ENCODE results near the gene CTNND2. TPM values are rescaled to one million over a fixed set of nuclear protein-coding genes. Genes with fewer than 3 reads are reported as not detected.

Gene CTNND2, protein sequence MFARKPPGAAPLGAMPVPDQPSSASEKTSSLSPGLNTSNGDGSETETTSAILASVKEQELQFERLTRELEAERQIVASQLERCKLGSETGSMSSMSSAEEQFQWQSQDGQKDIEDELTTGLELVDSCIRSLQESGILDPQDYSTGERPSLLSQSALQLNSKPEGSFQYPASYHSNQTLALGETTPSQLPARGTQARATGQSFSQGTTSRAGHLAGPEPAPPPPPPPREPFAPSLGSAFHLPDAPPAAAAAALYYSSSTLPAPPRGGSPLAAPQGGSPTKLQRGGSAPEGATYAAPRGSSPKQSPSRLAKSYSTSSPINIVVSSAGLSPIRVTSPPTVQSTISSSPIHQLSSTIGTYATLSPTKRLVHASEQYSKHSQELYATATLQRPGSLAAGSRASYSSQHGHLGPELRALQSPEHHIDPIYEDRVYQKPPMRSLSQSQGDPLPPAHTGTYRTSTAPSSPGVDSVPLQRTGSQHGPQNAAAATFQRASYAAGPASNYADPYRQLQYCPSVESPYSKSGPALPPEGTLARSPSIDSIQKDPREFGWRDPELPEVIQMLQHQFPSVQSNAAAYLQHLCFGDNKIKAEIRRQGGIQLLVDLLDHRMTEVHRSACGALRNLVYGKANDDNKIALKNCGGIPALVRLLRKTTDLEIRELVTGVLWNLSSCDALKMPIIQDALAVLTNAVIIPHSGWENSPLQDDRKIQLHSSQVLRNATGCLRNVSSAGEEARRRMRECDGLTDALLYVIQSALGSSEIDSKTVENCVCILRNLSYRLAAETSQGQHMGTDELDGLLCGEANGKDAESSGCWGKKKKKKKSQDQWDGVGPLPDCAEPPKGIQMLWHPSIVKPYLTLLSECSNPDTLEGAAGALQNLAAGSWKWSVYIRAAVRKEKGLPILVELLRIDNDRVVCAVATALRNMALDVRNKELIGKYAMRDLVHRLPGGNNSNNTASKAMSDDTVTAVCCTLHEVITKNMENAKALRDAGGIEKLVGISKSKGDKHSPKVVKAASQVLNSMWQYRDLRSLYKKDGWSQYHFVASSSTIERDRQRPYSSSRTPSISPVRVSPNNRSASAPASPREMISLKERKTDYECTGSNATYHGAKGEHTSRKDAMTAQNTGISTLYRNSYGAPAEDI (N-terminal part only)
- under 1 TPM; 0.82 to 0.95 TPM for total RNA-seq
- long read RNA-seq = 0 reads

- ATAC-seq (peak; percentile 38), DNase-seq (no peak)
- intact Hi-C loops (cut with DNase I, micrococcal nuclease) = no loop called here
Measured at GRCh38 chr5:11904265-11904906, at the start of gene CTNND2. Gene CTNND2, minus strand, starts transcription at chr5:11904446. Its CDS starts 593 bp downstream, at chr5:11903853.

- intact Hi-C loops (cut with DNase I, micrococcal nuclease) = no loop called here
- ATAC-seq (no peak), DNase-seq (no peak)
Measured at GRCh38 chr5:11946317-11946716, 42.1 kb upstream of the CTNND2 start.

DNA sequence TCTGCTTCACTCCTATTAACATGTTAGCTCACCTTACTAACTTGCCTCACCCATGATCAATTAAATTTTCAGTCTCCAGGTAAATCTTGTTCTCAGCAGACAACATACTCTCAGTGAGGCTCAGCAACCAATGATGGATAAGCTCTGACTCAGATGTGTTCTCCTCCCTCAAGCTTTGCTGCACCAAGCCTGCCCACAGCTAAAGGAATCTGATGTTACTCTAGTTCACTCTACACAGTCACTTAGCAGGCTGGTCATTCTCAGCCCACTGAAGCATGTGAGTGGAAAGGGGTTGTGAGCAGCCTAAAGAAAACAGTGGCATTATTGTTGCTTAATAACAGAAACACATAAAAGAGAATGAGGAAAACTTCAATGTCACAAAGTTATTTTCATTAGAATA lies 37.3 kb upstream of the CTNND2 start:
- DNase-seq (no peak), ATAC-seq (no peak)
- intact Hi-C loops (cut with DNase I, micrococcal nuclease) = no loop called here

DNA sequence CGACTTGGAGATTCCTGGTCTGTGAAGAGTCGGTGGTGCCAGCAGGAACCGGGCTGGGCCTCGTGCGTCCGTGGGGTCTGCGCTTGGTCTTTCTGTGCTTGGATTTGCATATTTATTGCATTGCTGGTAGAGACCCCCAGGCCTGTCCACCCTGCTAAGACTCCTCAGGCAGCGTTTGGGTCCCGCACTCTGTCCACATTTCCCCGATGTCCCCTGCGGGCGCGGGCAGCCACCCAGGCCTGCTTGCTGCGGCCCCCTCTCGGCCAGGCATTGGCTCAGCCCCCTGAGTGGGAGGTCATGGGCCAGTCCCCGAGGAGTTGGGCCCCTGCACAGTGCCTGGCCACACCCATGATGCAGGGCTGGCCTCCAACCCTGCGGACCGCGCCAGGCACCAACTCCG lies 27.4 kb upstream of the CTNND2 start:
- DNase-seq = no peak
- intact Hi-C loops (cut with DNase I, micrococcal nuclease) = no loop called here
- ATAC-seq = no peak

- DNase-seq = no peak
- ATAC-seq = no peak
- intact Hi-C loops (cut with DNase I, micrococcal nuclease) = no loop called here
Measured at GRCh38 chr5:11928909-11929308, 24.7 kb upstream of the CTNND2 start.

DNA sequence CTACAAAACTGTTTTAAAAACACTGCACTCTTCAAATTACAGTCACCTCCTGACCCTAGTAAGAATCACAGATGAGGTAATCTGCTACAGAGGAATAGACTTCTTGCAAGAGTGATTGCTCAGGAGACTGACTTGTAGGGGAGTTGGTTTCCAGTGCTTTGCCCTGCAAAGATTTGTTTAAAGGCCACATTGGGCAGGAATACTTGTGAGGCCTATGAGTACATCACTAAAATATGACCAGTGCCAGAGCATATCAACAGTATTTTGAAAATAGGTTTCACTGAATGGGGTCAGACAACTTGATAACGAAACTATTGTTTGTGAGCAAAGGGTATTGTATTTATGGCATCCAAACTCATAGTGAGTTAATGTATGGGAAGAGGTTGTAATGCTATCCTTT lies 21.5 kb upstream of the CTNND2 start:
- intact Hi-C loops (cut with DNase I, micrococcal nuclease) = no loop called here
- ATAC-seq (no peak), DNase-seq (no peak)

- DNase-seq = no peak
- intact Hi-C loops (cut with DNase I, micrococcal nuclease) = no loop called here
- ATAC-seq = no peak
Measured at GRCh38 chr5:11922394-11922793, 18.1 kb upstream of the CTNND2 start.

GRCh38 chr5:11918463-11919045 lies 14.3 kb upstream of the CTNND2 start:
- DNase-seq (no peak), ATAC-seq (no peak)
- intact Hi-C loops (cut with DNase I, micrococcal nuclease) = no loop called here

GRCh38 chr5:11909471-11909870 lies 5.2 kb upstream of the CTNND2 start:
- DNase-seq = no peak
- intact Hi-C loops (cut with DNase I, micrococcal nuclease) = no loop called here
- ATAC-seq = no peak

DNA sequence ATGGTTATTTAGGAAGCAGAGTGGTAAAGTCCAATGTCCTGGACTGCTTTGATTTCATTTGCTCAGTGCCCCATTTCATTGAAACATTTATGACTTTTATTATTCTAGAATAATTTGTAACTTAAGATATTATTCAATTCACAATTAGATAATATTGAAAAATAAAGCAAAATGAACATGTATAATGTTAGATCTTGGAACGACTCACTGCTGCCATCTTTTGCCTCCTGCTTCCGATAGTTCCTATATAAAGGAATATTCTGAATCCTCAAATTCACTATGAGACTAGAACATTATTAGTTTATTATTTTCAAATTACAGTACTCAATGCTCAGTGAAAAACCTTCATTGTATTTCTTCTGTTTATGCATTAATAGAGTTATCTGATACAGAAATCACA lies 2.3 kb upstream of the CTNND2 start:
- no peak for ATAC-seq

GRCh38 chr5:11905206-11905605 lies 960 bp upstream of the CTNND2 start:
- ATAC-seq (no peak), DNase-seq (no peak)
- intact Hi-C loops (cut with DNase I, micrococcal nuclease) = no loop called here

More for the DNA sequence above, 2.3 kb upstream of the CTNND2 start:
- DNase-seq = no peak
- intact Hi-C loops (cut with DNase I, micrococcal nuclease) = no loop called here

DNA sequence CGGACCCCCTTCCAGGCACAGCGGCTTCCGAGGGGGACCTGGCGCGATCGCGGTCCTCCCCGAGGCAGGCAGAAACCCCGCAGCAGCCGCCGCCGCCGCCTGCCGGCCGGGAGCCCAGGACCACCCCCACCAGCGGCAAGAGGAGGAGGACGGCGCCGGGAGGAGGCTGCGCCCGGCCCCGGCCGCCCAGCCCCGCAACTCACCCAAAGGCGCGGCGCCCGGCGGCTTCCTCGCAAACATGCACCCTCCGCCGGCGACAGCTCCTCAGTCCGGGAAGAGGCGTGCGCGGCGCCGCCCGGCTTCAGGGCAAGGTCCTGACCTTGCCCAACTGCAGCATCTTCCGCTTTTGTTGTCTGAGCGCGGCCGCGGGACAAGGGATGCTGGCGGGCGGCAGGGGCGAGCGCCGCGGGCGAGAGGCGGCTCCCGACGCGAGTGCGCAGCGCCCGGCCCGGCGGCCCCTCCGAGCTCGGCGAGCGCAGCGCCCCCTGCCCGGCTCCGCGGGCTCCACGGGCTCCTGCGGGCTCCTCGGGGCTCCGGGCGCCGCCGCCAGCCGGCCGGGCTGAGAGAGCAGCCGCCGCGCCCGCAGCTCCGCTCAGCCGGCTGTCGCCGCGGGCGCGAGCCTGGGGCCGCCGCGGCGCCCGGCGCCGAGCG lies 507 bp downstream of the CTNND2 start:
- peak; percentile 38 for ATAC-seq
- no peak for DNase-seq
- intact Hi-C loops (cut with DNase I, micrococcal nuclease) = no loop called here

- intact Hi-C loops (cut with DNase I, micrococcal nuclease) = no loop called here
- ATAC-seq (no peak), DNase-seq (no peak)
Measured at GRCh38 chr5:11903121-11903613, 1.1 kb downstream of the CTNND2 start.

DNA sequence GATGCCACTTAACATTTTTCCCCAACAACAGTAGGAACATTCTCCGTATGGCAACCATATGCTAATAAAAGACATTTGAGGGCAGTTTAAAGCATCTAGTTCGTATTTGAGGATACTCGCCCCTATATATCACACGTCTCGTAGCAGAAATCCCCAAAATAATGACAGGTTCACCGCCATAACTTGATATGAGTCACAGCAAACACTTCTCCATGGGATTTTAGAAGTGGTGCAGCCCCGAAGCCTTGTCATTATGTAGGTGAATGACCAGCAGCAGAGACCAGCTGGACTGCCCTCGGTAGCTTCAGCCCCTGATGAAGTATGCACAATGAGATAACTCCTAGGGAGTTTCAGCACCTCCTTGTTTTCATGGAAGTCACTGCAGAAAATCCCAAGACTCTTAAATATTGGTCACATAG lies 2.0 kb downstream of the CTNND2 start:
- ATAC-seq (no peak), DNase-seq (no peak)
- intact Hi-C loops (cut with DNase I, micrococcal nuclease) = no loop called here

DNA sequence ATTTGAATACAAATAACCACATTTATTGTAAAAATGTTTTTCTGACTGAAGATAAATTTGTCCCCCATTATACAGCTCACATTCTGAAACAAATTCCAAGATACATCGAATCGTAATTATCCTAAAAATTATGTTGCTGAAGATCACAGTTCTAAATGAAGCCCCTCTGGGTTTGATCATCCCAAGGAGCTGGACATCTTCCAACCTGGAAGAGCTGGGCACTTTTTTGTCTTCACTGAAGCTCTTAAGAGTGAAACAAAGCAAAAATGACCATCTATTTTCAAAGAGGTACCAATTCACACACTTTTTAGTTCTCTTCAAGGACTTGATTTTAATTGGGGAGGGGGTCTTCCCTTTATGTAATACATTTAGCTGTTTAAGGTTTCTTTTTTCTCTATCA lies 5.5 kb downstream of the CTNND2 start:
- no peak for ATAC-seq
- intact Hi-C loops (cut with DNase I, micrococcal nuclease) = no loop called here
- DNase-seq = no peak

DNA sequence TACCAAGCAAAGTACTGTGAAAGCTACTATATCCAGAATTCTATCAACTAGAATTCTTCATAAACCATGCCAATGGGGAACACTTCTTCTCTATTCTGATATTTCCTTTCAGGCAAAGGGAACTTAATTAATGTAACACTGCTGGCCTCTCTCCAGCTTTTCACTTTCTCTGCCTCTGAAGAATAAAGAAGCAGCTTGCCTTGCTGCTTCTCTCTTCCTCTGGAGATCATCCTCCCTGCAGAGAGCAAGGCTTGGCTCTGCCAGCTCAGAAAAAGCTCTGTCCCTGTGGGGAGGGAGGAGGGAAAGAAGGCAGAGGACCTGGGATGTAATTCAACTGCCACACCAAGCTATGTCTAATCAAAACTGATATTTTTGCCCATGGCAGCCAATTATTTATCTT lies 6.5 kb downstream of the CTNND2 start:
- intact Hi-C loops (cut with DNase I, micrococcal nuclease) = no loop called here
- ATAC-seq (no peak), DNase-seq (no peak)

GRCh38 chr5:11894992-11895391 lies 9.3 kb downstream of the CTNND2 start:
- intact Hi-C loops (cut with DNase I, micrococcal nuclease) = no loop called here

DNA sequence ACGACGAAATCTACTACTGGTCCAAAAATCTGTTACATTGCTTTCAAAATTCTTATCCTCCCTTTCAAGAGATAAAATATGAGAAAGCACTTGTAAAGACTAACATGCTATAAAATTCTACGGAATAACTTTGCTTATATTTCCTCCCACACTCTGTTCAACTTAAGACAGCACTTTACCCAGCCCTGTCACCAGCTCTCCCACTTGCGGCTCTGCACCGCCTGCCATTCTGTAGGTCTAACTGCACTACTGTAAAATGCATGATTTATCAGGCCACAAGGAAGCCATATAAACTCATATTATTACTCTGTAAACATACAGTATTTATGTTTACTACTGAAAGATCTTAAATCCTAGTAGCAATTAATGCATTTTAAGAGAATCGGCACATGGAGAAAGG lies 11.4 kb downstream of the CTNND2 start:
- ATAC-seq (no peak), DNase-seq (no peak)
- intact Hi-C loops (cut with DNase I, micrococcal nuclease) = no loop called here

More at GRCh38 chr5:11894992-11895391, 9.3 kb downstream of the CTNND2 start:
- DNase-seq (no peak), ATAC-seq (no peak)

All from left colon (tissue), 2 donors.